HG03565 (cell line): Measurements from ENCODE around the gene HNF1B.
A peak's percentile ranks its signal among the peaks of the same experiment; 100 is the strongest.
"Not testable (repeated sequence)": the region's sequence is repeated elsewhere in the genome, so short reads cannot be mapped to it uniquely, and the experiment has no call there.

Experiments used
- ATAC-seq: cut with Tn5 transposase; IDR thresholded peaks from one replicate; pipeline ENCODE4 v1.9.1; 2021; ENCODE audit warnings: mild to moderate bottlenecking, moderate library complexity; ENCODE audit not compliant: unreplicated experiment

HNF1B gene, protein sequence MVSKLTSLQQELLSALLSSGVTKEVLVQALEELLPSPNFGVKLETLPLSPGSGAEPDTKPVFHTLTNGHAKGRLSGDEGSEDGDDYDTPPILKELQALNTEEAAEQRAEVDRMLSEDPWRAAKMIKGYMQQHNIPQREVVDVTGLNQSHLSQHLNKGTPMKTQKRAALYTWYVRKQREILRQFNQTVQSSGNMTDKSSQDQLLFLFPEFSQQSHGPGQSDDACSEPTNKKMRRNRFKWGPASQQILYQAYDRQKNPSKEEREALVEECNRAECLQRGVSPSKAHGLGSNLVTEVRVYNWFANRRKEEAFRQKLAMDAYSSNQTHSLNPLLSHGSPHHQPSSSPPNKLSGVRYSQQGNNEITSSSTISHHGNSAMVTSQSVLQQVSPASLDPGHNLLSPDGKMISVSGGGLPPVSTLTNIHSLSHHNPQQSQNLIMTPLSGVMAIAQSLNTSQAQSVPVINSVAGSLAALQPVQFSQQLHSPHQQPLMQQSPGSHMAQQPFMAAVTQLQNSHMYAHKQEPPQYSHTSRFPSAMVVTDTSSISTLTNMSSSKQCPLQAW

DNA sequence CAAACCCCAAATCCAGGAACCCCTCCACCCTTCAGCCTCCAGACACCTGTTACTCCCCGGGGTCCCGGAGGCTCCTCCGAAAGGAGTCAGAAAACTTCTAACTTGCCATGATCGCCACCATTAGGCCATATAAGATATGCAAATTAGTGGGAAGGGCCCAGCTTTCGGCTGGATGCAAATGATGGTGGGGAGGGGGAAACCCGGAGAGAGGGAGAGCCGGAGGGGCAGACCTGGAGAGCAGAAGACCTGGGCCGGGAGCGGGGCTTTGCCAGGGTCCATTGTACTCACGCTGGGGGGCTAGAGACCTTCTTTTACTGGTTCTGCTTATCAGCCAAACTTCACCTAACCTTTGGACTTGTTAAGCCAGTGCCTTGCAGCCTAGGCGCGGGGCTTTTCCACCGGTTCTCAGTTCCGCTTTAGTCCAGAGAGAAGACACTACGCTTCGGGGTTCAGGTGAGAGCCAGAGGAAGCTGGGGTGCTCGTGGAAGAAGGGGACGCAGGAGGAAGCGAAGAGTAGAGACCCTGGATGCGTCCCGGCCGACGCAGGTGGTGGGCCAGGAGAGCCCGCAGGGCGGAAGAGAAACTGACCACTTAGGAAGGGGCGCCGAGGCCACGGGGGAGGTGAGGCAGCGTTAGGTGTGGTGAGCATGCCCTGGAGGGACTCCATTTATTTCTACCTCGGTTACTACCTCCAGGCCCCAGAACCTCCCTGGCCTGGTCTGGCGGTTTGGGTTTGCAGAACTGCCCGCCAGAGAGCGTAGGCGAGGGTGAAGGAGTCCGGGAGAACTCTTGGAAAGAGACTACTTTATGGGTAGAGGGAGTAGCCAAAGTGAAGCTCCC lies at the start of gene HNF1B:
Gene HNF1B (minus strand): TSS at position 99 of the 840 bp plus-strand sequence. CDS start 175 bp downstream, outside the sequence.
- ATAC-seq = no peak

DNA sequence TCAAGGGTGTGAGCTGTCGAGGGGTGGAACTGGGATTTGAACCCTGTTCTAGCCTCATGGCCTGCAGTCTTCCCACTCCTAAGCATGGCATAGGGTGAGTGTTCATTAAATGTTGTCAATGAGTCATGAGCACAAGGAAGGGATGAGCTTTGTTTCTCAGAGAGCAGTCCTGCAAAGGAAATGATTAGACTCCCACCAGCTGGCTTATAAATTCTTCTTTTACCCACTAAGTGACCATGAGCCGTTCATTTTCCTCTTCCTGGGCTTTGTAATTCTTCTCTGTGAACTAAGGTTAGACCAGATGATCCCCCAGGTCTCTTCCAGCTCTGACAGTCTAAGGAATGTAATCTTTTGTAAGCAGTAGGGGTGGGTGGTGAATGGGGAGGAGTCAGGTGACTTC lies 47.9 kb upstream of the HNF1B start:
- ATAC-seq = no peak

DNA sequence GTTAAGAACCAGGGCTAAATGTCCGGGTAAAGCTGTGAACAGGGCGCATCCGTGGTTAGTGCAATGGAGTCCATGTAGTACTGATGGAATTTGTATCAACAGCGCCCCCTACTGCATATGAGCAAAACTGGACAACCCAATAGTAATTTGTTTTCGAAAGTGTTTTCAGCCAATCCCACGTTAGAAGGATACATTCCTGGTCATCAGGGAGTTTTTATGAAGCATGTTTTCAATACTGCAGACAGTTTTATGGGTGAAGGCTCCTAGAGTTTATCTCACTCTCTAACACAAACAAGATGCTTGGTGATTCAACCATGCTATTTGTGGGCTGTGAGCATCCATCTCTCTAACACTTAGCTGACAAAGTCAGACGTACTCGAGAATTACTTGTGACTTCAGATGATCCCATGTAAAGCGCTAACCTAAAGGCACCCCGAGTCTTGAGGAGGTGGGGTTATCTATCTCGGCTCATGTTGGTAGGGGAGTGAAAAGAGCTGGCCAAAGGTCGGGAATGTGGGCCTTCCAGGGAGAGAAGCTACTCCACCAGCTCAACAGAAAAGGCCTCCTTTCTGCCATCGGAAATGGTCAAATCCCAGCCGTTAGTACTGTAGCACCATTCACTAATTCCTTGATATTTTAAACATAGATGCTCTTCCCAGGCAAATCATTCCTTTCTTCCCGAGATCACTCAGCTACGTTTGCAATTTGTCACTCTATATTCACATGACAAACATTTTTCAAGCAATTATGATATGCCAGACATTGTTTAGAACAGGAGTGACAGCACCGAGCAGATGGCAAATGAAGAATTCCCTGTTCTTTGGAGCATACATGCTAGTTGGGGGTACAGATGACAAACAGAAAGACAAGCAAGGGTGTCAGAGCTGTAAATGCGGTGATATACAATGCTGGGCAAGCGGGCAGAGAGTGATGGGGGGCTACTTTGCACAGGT lies 46.9 kb upstream of the HNF1B start:
- ATAC-seq = no peak

DNA sequence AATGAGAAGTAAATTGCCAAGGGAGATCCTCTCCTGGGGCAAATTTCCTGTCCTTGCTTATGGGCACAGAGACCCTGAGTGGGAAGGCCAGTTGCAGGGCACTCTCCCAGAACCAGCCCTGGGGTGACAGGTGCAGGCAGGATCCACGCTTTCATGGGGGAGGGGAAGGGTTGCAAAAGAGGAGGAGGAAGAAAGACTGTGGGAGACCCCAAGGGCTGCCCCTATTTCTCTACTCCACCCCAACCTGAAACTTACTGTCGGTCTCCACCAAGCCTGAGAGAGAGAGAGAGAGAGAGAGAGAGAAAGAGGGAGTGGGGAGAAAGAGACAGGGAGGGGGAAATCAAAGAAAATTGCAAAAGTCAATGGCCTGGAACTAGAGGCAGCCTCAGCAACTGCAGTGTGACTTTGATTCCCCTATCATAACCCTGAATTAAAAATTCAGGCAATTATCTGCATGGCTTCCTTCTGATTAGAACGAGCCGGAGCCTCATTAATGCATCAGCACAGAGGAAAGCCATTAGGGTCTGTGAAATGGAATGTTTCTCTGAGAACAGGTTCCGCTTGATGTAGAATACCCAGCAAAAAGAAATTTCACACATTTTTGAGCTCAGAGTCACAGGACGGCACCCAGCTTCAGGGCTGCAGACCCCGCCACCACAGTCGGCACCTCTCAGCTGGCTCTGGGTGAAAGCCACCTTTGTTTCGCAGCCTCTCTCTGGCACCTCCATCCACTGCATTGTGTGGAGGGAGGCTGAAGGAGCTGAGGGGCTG lies 45.1 kb upstream of the HNF1B start:
- ATAC-seq = no peak

DNA sequence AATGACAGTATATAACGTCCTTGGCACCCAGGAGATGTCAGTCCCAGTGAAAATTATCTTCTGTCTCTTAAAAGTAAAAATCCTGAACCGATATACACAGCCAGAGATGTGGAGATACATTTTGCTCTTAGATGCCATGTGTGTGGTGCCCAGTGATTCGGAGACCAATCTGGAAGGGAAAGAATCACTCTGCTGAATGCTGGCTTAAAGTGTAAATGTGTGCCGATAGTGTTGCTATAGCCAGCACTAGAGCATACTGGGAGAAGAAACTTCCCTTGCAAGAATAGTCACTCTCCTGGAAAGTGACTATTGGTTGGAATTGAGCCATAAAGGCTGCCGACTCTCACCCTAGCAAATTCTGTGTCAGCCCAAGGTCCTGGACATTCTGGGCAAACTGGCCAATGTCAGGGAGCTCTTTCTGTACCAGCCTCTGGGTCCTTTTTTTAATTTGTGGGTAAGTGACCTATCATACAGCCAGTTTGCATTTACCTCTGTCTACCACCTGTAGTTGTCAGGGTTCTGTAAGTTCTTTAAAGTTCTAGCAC lies 44.2 kb upstream of the HNF1B start:
- no peak for ATAC-seq

DNA sequence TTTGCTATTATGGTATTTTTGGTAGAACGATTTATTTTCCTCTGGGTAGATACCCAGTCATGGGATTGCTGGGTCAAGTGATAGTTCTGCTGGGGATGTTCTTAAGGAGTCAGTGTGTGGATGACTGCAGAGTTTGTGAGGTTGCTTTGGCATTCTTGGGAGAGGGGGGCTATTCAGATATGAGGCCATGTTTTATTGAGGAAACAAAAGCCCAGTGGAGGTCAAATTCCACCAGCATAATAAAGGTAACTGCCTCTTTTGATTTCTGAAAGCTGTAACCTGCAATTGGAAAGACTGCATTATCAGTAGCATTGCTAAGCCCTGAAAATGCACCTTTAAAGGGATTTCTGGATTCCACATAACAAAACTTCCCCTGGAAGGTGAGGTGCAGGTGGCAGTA lies 43.7 kb upstream of the HNF1B start:
- no peak for ATAC-seq

DNA sequence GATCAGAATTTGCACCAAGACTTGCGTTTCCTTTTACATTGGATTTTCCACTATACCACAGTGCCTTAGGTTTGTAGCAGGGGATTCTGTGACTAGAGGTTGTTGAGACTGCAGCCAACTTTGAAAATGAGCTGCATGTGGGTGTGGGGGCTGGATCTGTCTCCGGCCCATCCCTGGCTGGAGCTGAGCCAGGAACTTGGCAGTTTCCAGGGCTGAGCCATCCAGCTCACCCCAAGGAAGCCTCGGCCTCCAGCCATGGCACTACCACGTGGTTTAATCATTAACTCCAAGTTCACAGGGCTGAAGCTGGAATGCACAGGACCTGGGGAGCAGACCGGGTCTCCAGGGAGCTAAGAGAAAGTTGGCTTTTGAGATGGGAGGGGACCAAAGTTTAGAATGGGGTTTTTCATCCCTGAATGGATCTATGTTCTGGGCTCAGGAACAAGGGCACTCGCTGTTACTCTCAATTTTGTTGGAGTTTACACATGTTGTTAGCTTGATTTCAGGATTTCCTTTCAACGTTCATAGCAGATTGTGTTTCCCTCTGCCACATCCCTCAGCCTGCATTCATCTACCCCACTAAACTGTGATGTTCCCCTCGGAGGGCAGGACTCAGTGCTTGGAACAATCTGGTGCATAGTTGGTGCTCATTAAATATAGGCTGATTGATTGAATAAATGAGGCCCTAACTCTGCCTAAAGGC lies 42.3 kb upstream of the HNF1B start:
- no peak for ATAC-seq

DNA sequence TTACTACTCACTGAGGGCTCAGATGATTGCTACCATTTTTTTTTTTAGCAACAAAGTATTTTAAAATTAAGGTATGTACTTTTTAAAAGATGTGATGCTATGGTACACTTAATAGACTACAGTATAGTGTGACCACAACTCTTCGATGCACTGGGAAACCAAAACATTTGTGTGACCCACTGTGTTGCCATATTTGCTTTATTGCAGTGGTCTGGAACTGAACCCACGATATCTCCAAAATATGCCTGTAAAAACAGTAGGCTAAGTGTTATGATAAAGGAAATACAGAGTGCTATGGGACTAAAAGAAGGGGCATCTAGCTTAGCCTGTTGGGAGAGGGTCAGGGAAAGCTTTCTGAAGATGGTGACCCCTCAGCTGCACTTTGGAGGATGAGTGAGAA lies 41.6 kb upstream of the HNF1B start:
- no peak for ATAC-seq

DNA sequence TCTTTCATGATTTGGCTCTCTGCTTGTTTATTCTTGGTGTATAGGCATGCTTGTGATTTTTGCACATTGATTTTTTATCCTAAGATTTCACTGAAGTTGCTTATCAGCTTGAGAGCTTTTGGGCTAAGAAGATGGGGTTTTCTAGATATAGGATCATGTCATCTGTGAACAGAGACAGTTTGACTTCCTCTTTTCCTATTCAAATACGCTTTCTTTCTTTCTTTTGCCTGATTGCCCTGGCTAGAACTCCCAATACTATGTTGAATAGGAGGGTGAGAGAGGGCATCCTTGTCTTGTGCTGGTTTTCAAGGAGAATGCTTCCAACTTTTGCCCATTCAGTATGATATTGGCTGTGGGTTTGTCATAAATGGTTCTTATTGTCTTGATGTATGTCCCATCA lies 37.6 kb upstream of the HNF1B start:
- not testable (repeated sequence) for ATAC-seq

DNA sequence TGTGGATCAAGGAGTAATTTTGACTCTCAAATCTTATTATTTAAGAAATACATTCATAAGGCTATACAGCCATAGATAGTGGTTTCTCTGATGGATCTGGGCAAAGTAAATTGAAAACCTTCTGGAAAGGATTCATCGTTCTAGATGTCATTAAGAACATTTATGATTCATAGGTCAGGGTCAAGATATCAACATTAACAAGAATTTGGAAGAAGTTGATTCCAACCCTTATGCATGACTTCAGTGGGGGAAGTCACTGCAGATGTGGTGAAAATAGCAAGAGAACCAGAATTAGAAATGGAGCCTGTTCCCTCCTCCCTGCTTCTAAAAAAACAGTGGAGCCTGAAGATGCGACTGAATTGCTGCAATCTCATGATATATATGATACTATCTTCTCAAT lies 36.6 kb upstream of the HNF1B start:
- ATAC-seq = no peak

DNA sequence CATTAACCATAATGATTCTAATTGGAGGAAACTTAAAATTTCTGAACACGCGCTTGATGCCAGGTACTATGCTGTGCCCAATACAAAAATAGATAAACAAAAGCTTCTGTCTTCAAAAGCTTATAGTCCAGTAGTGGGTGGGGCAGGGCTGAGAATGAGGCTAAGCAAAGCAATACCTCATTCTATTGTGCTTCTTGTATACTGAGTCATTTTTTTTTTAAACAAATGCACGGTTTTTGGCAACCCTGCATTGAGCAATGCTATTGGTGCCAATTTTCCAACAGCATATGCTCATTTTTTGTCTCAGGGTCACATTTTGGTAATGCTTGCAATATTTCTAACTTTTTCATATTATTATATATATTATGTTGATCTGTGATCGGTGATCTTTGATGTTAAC lies 34.7 kb upstream of the HNF1B start:
- no peak for ATAC-seq

DNA sequence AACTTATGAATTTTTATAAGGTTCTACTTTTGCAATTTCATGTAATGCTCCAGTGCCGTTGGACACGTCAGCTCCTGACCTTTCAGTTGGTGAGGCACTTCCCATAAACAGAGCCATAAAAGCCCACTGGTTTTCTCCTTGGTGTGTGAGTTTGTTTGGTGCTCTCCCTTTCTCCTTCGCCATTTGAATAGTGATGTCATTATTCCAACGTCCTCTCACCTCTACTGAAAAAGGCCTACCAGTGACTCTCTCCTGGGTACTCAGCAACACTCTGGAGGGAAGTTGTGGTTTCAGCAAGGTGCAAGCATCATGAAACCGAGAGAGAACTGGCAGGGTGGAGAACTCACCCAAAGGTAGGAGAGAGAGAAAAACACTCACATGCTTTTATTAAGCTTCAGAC lies 29.6 kb upstream of the HNF1B start:
- ATAC-seq = peak; percentile 75

DNA sequence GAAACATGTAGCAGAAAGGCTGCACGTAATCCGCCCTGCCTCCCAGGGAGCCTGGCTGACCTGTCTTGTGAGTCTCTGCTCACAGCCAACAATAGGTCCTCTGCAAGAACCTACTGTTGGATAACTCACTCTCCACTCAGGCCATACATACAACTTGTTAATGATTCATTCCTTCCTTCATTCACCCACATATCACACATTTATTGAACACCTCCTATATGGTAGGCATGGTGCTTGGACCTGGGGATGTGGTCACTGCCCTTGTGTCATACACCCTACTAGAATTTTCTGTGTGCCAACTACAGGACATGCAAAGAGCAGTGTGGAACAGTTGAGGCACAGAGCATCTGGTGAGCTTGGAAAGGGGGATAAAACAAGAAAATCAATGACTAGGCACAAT lies 28.1 kb upstream of the HNF1B start:
- ATAC-seq = no peak

DNA sequence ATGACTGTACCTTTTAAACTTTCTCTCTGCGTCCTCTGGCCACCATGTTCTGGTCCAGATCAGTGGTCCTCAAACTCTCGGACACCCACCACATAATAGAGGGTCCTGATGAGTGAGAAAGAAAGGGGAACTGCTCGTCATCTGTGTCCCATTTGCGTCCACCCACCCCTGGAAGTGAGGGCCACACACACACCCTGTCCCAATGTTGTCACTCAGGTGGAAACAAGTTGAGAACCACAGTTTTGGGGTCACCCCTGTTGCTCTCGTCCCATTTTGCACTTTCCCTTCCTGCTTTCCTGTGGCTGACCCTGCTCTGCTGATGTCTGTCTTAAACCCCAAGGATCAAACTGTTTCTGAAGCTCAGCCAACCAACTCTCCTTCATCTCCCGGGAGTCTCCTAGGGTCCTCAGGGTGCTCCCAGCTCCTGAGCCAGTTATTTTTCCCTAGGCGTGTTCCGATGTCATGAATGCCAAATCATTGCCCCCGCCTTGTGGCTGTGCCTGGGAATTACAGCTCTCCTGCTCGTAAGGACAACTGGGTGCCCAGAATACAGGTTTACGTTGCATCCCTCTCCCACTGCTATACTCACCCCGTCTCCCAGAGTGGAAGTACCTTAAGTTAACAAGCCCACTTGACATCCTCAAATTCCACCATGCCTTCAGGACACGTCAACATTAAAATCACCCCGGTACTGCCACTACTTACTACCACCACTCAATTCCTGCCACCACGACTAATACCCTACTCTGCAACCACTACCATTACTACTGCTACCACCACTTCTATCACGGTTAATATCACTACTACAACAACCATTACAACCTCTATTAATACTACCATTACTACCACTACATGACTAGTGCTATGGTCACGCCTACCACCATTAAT lies 26.0 kb upstream of the HNF1B start:
- ATAC-seq = no peak

DNA sequence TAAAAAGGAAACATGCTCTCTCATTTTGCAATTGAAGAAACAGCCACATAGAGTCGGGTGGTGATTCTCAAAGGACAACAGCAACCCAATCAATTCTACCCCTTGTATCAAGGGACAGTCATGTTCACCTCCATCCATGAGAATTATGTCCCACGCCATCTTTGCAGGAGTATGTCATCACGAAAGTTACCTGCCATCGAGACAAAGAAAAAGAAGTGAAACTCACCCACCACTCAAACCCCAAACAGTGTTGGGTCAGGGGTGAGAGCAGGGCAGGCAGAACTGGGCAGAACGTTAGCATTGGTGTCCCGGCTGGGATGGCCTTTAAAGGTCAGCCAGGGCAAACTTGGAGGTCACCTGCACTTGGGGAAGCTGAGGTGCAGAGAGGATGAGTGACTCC lies 24.2 kb upstream of the HNF1B start:
- no peak for ATAC-seq

DNA sequence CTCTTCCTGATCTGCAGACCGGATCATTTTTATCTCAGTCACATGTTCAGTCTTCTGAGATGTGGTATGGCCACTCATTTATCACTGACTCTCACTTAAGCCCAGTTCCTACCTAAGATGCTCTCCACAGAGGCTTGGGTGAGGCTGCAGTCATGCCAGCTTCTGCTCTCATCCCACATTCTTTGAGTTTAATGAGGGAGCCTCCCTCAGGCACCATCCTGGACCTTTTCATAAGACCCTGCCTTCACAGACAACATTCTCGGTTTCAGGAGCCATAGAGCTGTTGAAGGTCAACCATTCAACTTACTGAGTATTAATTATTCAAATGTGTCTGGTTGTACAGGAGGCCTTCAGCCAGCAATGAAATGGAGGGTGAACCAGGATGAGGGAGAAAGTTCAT lies 23.6 kb upstream of the HNF1B start:
- no peak for ATAC-seq

DNA sequence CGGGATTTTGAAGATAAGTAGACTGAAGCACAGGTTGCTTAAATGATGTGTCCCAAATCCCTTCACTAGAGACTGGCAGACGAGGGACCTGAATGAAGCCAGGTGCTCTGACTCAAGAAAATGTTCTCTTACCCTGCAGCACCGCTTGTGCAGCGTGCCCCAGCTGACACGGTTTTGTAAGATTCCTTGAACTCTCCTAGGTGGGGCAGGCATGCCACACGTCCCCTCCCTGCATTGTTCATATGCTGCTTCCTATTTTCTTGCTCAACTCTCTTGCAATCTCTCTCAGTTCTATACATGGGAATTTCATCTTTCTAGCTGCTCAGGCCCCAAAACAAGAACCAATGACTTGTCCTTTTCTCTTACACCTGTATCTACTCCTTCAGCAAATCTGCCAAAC lies 22.1 kb upstream of the HNF1B start:
- ATAC-seq = no peak

DNA sequence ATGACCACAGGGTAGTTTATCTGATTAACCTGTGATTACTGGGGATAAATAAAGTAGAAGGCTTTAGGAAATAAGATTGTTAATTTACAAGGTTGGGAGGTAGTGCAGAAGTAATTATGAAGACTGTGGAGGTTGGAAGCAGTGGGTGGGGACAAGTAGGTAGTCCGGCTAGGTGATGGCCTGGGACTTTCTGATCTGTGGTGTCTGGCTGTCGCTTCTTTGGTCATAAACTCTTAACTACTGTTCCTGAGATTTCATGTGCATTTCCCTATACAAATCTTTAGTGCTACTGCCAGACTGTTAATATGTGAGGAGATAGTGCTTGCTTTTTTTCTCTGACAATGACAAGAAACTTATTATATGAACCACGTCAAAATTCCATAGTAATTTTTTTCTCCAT lies 19.5 kb upstream of the HNF1B start:
- ATAC-seq = no peak
